H1 (cell line): ENCODE data around the gene EID1. TPM values are rescaled to one million over a fixed set of nuclear protein-coding genes. Genes with fewer than 3 reads are reported as not detected.

ENCODE experiments used
- CTCF ChIA-PET: fragments of 300-600 bp; sonication (Branson Sonifier 250); formaldehyde crosslinking; loops from one replicate; lab custom pipeline; 2021; ENCODE audit not compliant: partially characterized antibody; lab: Charles Lee
- POLR2A ChIA-PET: fragments of 300-600 bp; sonication (Branson Sonifier 250); formaldehyde crosslinking; loops from one replicate; lab custom pipeline; 2021; ENCODE audit warnings: inconsistent platforms; ENCODE audit not compliant: partially characterized antibody; lab: Charles Lee
- DNase-seq, 2 experiments: peaks; one replicate each; pipeline versions ENCODE4 v3.0.0 to v3.0.0-alpha.2; 2010 to 2022; ENCODE audit warnings: low spot score in 2 of 2, low read depth in 1 of 2, mixed read lengths in 1 of 2
- FAIRE-seq: peaks from 2 replicates; lab custom pipeline; 2011; peaks lifted over from hg19 to GRCh38; lab: Jason Lieb, UNC
- H2AFZ ChIP-seq: 2 replicates; pipeline ENCODE4 v1.8.1; 2012; ENCODE audit warnings: low read length, inconsistent platforms
- H2AK5ac ChIP-seq: 2 replicates; pipeline ENCODE4 v1.6.1; 2013; ENCODE audit warnings: low read depth, low read length
- H2BK120ac ChIP-seq: replicated peaks from 2 replicates; pipeline ENCODE3; 2013; ENCODE audit warnings: low read depth, low read length, inconsistent platforms
- H2BK12ac ChIP-seq: 2 replicates; pipeline ENCODE4 v1.6.1; 2013; ENCODE audit warnings: low read depth, low read length
- H2BK15ac ChIP-seq: 2 replicates; pipeline ENCODE4 v1.6.1; 2013; ENCODE audit warnings: low read length
- H2BK20ac ChIP-seq: 2 replicates; pipeline ENCODE4 v1.6.1; 2013; ENCODE audit warnings: low read length
- H2BK5ac ChIP-seq: 2 replicates; pipeline ENCODE4 v1.6.1; 2013; ENCODE audit warnings: low read depth, low read length
- H3K14ac ChIP-seq: 2 replicates; pipeline ENCODE4 v1.6.1; 2013; ENCODE audit warnings: inconsistent platforms; ENCODE audit not compliant: insufficient read length
- H3K18ac ChIP-seq: 2 replicates; pipeline ENCODE4 v1.6.1; 2013; ENCODE audit warnings: low read length; ENCODE audit errors: extremely low read depth
- H3K23ac ChIP-seq: 2 replicates; pipeline ENCODE4 v1.6.1; 2013; ENCODE audit warnings: inconsistent platforms; ENCODE audit not compliant: insufficient read length
- H3K23me2 ChIP-seq: 2 replicates; pipeline ENCODE4 v1.6.1; 2013; ENCODE audit warnings: low read depth, low read length
- H3K27ac ChIP-seq: 2 replicates; pipeline ENCODE4 v1.6.1; 2011; ENCODE audit warnings: low read depth, low read length, inconsistent platforms
- H3K27me3 ChIP-seq, 4 experiments: replicated peaks in 1 of 4; 1 replicate in 1 of 4; 2 replicates in 3 of 4; pipeline versions ENCODE4 v1.6.1 to v1.8.1; 2011 to 2013; ENCODE audit warnings: low read length in 3 of 4, mild to moderate bottlenecking in 3 of 4, inconsistent platforms in 2 of 4, mixed read lengths in 2 of 4, moderate library complexity in 1 of 4; ENCODE audit not compliant: control insufficient read depth in 3 of 4, insufficient read depth in 3 of 4; ENCODE audit errors: extremely low read depth in 1 of 4
- H3K36me3 ChIP-seq, 4 experiments: 2 replicates each; pipeline versions ENCODE4 v1.6.1 to v1.8.1; 2011 to 2013; ENCODE audit warnings: mild to moderate bottlenecking in 4 of 4, low read length in 3 of 4, moderate library complexity in 2 of 4, control low read depth in 1 of 4, inconsistent platforms in 1 of 4; ENCODE audit not compliant: insufficient read depth in 4 of 4, control insufficient read depth in 2 of 4
- H3K4ac ChIP-seq: replicated peaks from 2 replicates; pipeline ENCODE3; 2013; ENCODE audit warnings: low read length, low read depth, mixed read lengths, inconsistent platforms; ENCODE audit not compliant: insufficient read length
- H3K4me1 ChIP-seq, 4 experiments: replicated peaks in 1 of 4; 1 replicate in 1 of 4; 2 replicates in 3 of 4; pipeline versions ENCODE4 v1.6.1 to v1.8.1; 2011 to 2013; ENCODE audit warnings: low read length in 3 of 4, inconsistent platforms in 2 of 4, mixed read lengths in 1 of 4; ENCODE audit not compliant: insufficient read depth in 4 of 4, control insufficient read depth in 3 of 4
- H3K4me2 ChIP-seq, 2 experiments: 2 replicates each; pipeline versions ENCODE4 v1.6.1 to v1.8.1; 2011 to 2013; ENCODE audit warnings: low read depth in 2 of 2, low read length in 2 of 2, control low read depth in 1 of 2, inconsistent platforms in 1 of 2, mild to moderate bottlenecking in 1 of 2; ENCODE audit not compliant: insufficient read depth in 1 of 2
- H3K4me3 ChIP-seq, 4 experiments: fragments of 200-600, 300-600 bp in 1 of 4; sonication (generic), shearing (Covaris generic), sonication (Bioruptor Twin) in 1 of 4; 2 replicates each; pipeline versions ENCODE4 v1.5.1 to v1.8.1; 2011 to 2016; ENCODE audit warnings: low read length in 4 of 4, low read depth in 3 of 4, control low read depth in 2 of 4, inconsistent platforms in 2 of 4, mild to moderate bottlenecking in 2 of 4, mixed read lengths in 1 of 4, moderate library complexity in 1 of 4; ENCODE audit not compliant: insufficient read depth in 2 of 4; ENCODE audit errors: extremely low read depth in 1 of 4
- H3K56ac ChIP-seq: replicated peaks from 2 replicates; pipeline ENCODE3; 2013; ENCODE audit warnings: low read depth, mild to moderate bottlenecking, mixed read lengths, low read length, inconsistent platforms; ENCODE audit not compliant: insufficient read length
- H3K79me1 ChIP-seq: 2 replicates; pipeline ENCODE4 v1.6.1; 2013; ENCODE audit warnings: low read depth, low read length, control low read depth
- H3K79me2 ChIP-seq, 2 experiments: 2 replicates each; pipeline versions ENCODE4 v1.6.1 to v1.8.1; 2012 to 2013; ENCODE audit warnings: low read length in 2 of 2, mild to moderate bottlenecking in 2 of 2, inconsistent platforms in 1 of 2; ENCODE audit not compliant: insufficient read depth in 2 of 2, control insufficient read depth in 1 of 2
- H3K9ac ChIP-seq, 4 experiments: replicated peaks in 1 of 4; 1 replicate in 1 of 4; 2 replicates in 3 of 4; pipeline versions ENCODE4 v1.6.1 to v1.8.1; 2011 to 2013; ENCODE audit warnings: low read depth in 3 of 4, low read length in 3 of 4, control low read depth in 2 of 4, mild to moderate bottlenecking in 2 of 4, moderate library complexity in 2 of 4, inconsistent platforms in 1 of 4; ENCODE audit errors: extremely low read depth in 1 of 4
- H3K9me3 ChIP-seq, 2 experiments: 2 replicates each; pipeline versions ENCODE4 v1.6.1 to v1.8.1; 2012 to 2013; ENCODE audit warnings: mild to moderate bottlenecking in 2 of 2, moderate library complexity in 2 of 2, control low read depth in 1 of 2, inconsistent platforms in 1 of 2, low read depth in 1 of 2, low read length in 1 of 2, mixed read lengths in 1 of 2; ENCODE audit not compliant: insufficient read depth in 2 of 2
- H4K20me1 ChIP-seq, 2 experiments: replicated peaks in 1 of 2; 2 replicates each; pipeline versions ENCODE3 to v1.8.1; 2011 to 2013; ENCODE audit warnings: inconsistent platforms in 2 of 2, low read length in 2 of 2, mild to moderate bottlenecking in 1 of 2; ENCODE audit not compliant: insufficient read depth in 2 of 2, control insufficient read depth in 1 of 2
- H4K5ac ChIP-seq: 2 replicates; pipeline ENCODE4 v1.6.1; 2013; ENCODE audit warnings: low read length, low read depth, mixed read lengths, inconsistent platforms; ENCODE audit not compliant: insufficient read length
- H4K8ac ChIP-seq: 2 replicates; pipeline ENCODE4 v1.8.0; 2013; ENCODE audit warnings: mild to moderate bottlenecking, moderate library complexity, low read length, inconsistent platforms; ENCODE audit not compliant: insufficient read depth; ENCODE audit errors: extremely low read depth
- H4K91ac ChIP-seq: replicated peaks from 2 replicates; pipeline ENCODE3; 2013; ENCODE audit warnings: low read length, mixed read lengths, inconsistent platforms; ENCODE audit not compliant: insufficient read length
- BACH1 ChIP-seq: IDR thresholded peaks from 2 replicates; pipeline ENCODE4 v1.6.1; 2012; ENCODE audit warnings: low read length, improper control_type of control experiment
- CBX5 ChIP-seq: fragments of 300-800, 300-1000 bp; sonication (generic); IDR thresholded peaks from 2 replicates; pipeline ENCODE4 v1.7.1; 2016; ENCODE audit warnings: antibody characterized with exemption, low read length, low read depth
- NANOG ChIP-seq: IDR thresholded peaks from 2 replicates; pipeline ENCODE4 v1.6.1; 2011; ENCODE audit warnings: low read length, low read depth, mild to moderate bottlenecking, inconsistent platforms; ENCODE audit not compliant: insufficient read depth, poor library complexity, severe bottlenecking
- RAD21 ChIP-seq, 2 experiments: IDR thresholded peaks in 1 of 2; conservative IDR thresholded peaks in 1 of 2; 2 replicates each; pipeline ENCODE4 v1.6.1; 2011; ENCODE audit warnings: low read depth in 2 of 2, low read length in 2 of 2, improper control_type of control experiment in 1 of 2, inconsistent platforms in 1 of 2, mild to moderate bottlenecking in 1 of 2, moderate library complexity in 1 of 2
- TEAD4 ChIP-seq: IDR thresholded peaks from 2 replicates; pipeline ENCODE4 v1.6.1; 2012; ENCODE audit warnings: low read depth, low read length, inconsistent platforms, mixed read lengths
- ZNF274 ChIP-seq: IDR thresholded peaks from 2 replicates; pipeline ENCODE4 v1.7.0; 2012; ENCODE audit warnings: low read length, borderline replicate concordance; ENCODE audit errors: extremely low read depth
- WGBS, 2 experiments: shearing (Covaris generic) in 1 of 2; methylation state at CpG; one replicate each; pipeline versions ENCODE4 v1.1.6 to v1.1.7; 2013 to 2015; ENCODE audit warnings: low lambda C conversion rate in 2 of 2, mixed read lengths in 2 of 2, inconsistent platforms in 1 of 2, low coverage in 1 of 2, missing lambda C conversion rate in 1 of 2; ENCODE audit not compliant: insufficient replicate concordance in 2 of 2, insufficient coverage in 1 of 2, insufficient read length in 1 of 2; ENCODE audit errors: extremely low coverage in 1 of 2, missing lambda C conversion rate in 1 of 2; 5-methylcytosine and 5-hydroxymethylcytosine counted together
- polyA plus RNA-seq, 7 experiments: library from polyadenylated mRNA; depleted of rRNA in 3 of 7; stranded (reverse) in 5 of 7; unstranded in 2 of 7; fragments of >200 nt in 5 of 7; fragments of 200-250 nt in 2 of 7; gene quantifications; 1 replicate in 5 of 7; 2 replicates in 1 of 7; 4 replicates in 1 of 7; pipeline versions ENCODE4 v1.2.1 to v1.2.3, GENCODE V29; 2011 to 2013; ENCODE audit warnings: missing spikeins in 2 of 7, mixed read lengths in 2 of 7
- total RNA-seq: library from RNA; stranded (reverse); fragmentation: NEBNext Ultra II Directional; extraction: Animal tissue kit (Norgen Biotek cat#: 25700); gene quantifications from 2 replicates; pipeline ENCODE4 v1.2.1, GENCODE V29; 2021
- TF ChIP-seq, protein P1 (sequence below), 3 experiments: IDR thresholded peaks; 1 replicate in 2 of 3; 2 replicates in 1 of 3; pipeline versions ENCODE4 v1.5.1 to v1.6.1; 2011; ENCODE audit warnings: low read length in 3 of 3, mild to moderate bottlenecking in 3 of 3, inconsistent platforms in 2 of 3, low read depth in 1 of 3, moderate library complexity in 1 of 3; ENCODE audit not compliant: insufficient read depth in 1 of 3; ENCODE audit errors: control extremely low read depth in 1 of 3

Gene EID1
- total and polyA plus RNA-seq, 2 of the 8 experiments (the other 6 are each of a cell fraction or from before 2014, with no cell fraction given), result 101 to 110 TPM

DNA sequence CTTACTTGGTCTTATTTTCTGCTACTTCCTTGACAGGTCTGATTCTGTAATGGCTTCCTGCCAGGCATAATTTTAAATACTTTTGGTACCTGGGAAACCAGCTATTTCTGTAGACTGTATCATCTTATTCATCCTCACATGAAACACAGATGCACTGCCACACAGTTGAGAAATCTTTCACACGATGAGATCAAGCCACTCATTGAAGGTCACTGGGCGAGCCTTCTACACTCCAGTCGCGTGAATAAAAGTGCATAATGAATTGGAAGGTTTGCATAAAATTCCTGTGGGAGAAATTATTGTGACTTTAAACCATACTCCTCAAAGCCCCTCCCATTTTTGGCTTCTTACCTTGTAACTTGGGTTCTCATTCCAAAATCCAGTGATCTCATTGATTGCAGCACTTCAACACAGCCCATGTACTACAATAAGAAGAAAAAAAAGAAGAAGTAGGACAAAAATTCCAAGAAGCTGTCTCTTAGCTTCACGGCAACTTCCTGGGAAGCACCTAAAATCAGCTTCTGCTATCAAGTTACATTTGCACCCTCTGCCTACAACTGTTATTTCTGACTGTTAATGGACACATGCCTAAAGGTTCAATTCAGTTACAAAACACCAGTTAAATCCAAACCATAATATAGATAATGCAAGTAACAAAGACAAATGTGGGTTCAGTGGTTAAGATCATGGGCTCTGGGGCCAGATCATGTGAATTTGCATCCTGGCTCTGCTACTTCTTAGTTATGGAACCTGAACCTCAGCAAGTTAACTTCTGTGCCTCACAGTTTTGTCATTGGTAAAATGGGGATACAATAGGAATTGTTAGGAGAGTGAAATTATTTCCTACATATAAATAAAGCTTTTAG lies 46.8 kb downstream of the EID1 start:
- Histone ChIP-seq H2BK15ac (no peak overlapping the region), H3K9me3 (no peaks in the 10 kb centered on the region), H3K79me1 (no peaks in the 10 kb centered on the region), H2BK20ac (no peak overlapping the region), H3K4me2 (no peak overlapping the region), H2BK120ac (no peak overlapping the region), H3K4me1 (no peaks in the 10 kb centered on the region), H2AK5ac (no peak overlapping the region), H4K20me1 (no peaks in the 10 kb centered on the region), H3K4ac (no peak overlapping the region), H3K27ac (no peak overlapping the region), H4K5ac (no peak overlapping the region), H3K9ac (no peak overlapping the region), H3K27me3 (peaks cover 0 to 1% (median 0%) of the 10 kb centered on the region in 4 experiments; a peak in 1 of 7 replicates), H3K56ac (no peak overlapping the region), H3K23ac (no peak overlapping the region), H4K8ac (no peak overlapping the region), H2BK12ac (no peak overlapping the region), H3K18ac (no peak overlapping the region), H3K23me2 (no peaks in the 10 kb centered on the region), H2AFZ (peak overlapping the region; percentile 57; the same call in 1 of the 2 replicates), H3K4me3 (no peak overlapping the region), H4K91ac (no peak overlapping the region), H3K14ac (no peak overlapping the region), H3K36me3 (no peaks in the 10 kb centered on the region), H3K79me2 (no peaks in the 10 kb centered on the region), H2BK5ac (no peak overlapping the region)
- WGBS, 2 experiments, result 89% methylated on average over 5 of the region's 5 CpGs; no CpG with 5 or more reads in 1 of the 2 experiments
- DNase-seq (no peak), FAIRE-seq (no peak)
- POLR2A ChIA-PET, result no interaction called here
- no peak for TF ChIP-seq ZNF274
- TF ChIP-seq NANOG, result no peak
- no peak for TF ChIP-seq RAD21 (IDR thresholded peaks at IDR 0.05 in 1 of 2, conservative IDR thresholded peaks at IDR 0.05 in 1 of 2; ENCODE audit: low read depth in 2 of 2, low read length in 2 of 2)
- no peak for TF ChIP-seq TEAD4
- no peak for TF ChIP-seq BACH1
- no peak for TF ChIP-seq CBX5
- TF ChIP-seq, protein P1, sequence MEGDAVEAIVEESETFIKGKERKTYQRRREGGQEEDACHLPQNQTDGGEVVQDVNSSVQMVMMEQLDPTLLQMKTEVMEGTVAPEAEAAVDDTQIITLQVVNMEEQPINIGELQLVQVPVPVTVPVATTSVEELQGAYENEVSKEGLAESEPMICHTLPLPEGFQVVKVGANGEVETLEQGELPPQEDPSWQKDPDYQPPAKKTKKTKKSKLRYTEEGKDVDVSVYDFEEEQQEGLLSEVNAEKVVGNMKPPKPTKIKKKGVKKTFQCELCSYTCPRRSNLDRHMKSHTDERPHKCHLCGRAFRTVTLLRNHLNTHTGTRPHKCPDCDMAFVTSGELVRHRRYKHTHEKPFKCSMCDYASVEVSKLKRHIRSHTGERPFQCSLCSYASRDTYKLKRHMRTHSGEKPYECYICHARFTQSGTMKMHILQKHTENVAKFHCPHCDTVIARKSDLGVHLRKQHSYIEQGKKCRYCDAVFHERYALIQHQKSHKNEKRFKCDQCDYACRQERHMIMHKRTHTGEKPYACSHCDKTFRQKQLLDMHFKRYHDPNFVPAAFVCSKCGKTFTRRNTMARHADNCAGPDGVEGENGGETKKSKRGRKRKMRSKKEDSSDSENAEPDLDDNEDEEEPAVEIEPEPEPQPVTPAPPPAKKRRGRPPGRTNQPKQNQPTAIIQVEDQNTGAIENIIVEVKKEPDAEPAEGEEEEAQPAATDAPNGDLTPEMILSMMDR (IDR thresholded peaks at IDR 0.05; ENCODE audit: control extremely low read depth in 1 of 3, insufficient read depth in 1 of 3, low read depth in 1 of 3, low read length in 3 of 3), result no peak
- CTCF ChIA-PET, result interaction anchor here (1.0 to 1.9 kb wide), 4 partner anchors 29 to 47 kb away, joined by 3 to 5 read pairs (median 4); no protein-coding TSS in a partner anchor
